GM23338 (cell line): ENCODE data around the gene ABCD1. TPM values are rescaled to one million over a fixed set of nuclear protein-coding genes. Genes with fewer than 3 reads are reported as not detected.

Experiments
- ATAC-seq: fragments of 200-7000 bp; cut with Tn5 transposase; 3 replicates; pipeline ENCODE4 v1.9.1; 2020
- DNase-seq: peaks from one replicate; pipeline ENCODE4 v3.0.0-alpha.2; 2015; ENCODE audit warnings: low spot score
- H2AFZ ChIP-seq: fragments of 200-600 bp; sonication (generic); 2 replicates; pipeline ENCODE4 v1.8.0; 2016; ENCODE audit warnings: antibody characterized with exemption, mild to moderate bottlenecking, moderate library complexity
- H3F3A ChIP-seq: fragments of 200-600 bp; sonication (generic); replicated peaks from 2 replicates; pipeline ENCODE4 v1.8.0; 2017; ENCODE audit warnings: antibody characterized with exemption, mixed run types, low read depth
- H3K27ac ChIP-seq: fragments of 200-600 bp; sonication (generic); 2 replicates; pipeline ENCODE4 v1.6.1; 2016; ENCODE audit warnings: low read depth
- H3K27me3 ChIP-seq: fragments of 200-600 bp; sonication (generic); 2 replicates; pipeline ENCODE4 v1.8.0; 2016; ENCODE audit warnings: mild to moderate bottlenecking, mixed run types, moderate library complexity; ENCODE audit not compliant: insufficient read depth
- H3K36me3 ChIP-seq: fragments of 200-600 bp; sonication (generic); 2 replicates; pipeline ENCODE4 v1.8.0; 2016; ENCODE audit warnings: mild to moderate bottlenecking; ENCODE audit not compliant: insufficient read depth
- H3K4me1 ChIP-seq: fragments of 200-600 bp; sonication (generic); 2 replicates; pipeline ENCODE4 v1.8.0; 2016; ENCODE audit warnings: mild to moderate bottlenecking, moderate library complexity; ENCODE audit not compliant: insufficient read depth
- H3K4me2 ChIP-seq: fragments of 200-600 bp; sonication (generic); 2 replicates; pipeline ENCODE4 v1.7.1; 2017; ENCODE audit warnings: mixed run types
- H3K4me3 ChIP-seq: fragments of 200-600 bp; sonication (generic); 2 replicates; pipeline ENCODE4 v1.6.1; 2016; ENCODE audit warnings: mixed run types
- H3K79me2 ChIP-seq: fragments of 200-600 bp; sonication (generic); replicated peaks from 2 replicates; pipeline ENCODE4 v1.8.0; 2017; ENCODE audit warnings: mild to moderate bottlenecking; ENCODE audit not compliant: insufficient read depth
- H3K9me2 ChIP-seq: fragments of 200-600 bp; sonication (generic); 2 replicates; pipeline ENCODE4 v1.8.0; 2017; ENCODE audit not compliant: insufficient read depth
- H4K20me1 ChIP-seq: fragments of 200-600 bp; sonication (generic); replicated peaks from 2 replicates; pipeline ENCODE4 v1.8.0; 2017; ENCODE audit warnings: mild to moderate bottlenecking; ENCODE audit not compliant: insufficient read depth
- H3K27ac Mint-ChIP-seq: 2 replicates; pipeline ENCODE4 v1.8.0; 2020; ENCODE audit warnings: inconsistent platforms, mild to moderate bottlenecking, moderate library complexity, mixed read lengths
- H3K27me3 Mint-ChIP-seq: 3 replicates; pipeline ENCODE4 v1.8.0; 2022; ENCODE audit warnings: low read depth, mild to moderate bottlenecking, moderate library complexity, mixed read lengths, inconsistent platforms; ENCODE audit not compliant: insufficient read depth, poor library complexity
- H3K36me3 Mint-ChIP-seq: 3 replicates; pipeline ENCODE4 v1.8.0; 2021; ENCODE audit warnings: low read depth, mild to moderate bottlenecking, inconsistent platforms, moderate library complexity, mixed read lengths
- H3K4me1 Mint-ChIP-seq: 3 replicates; pipeline ENCODE4 v1.8.0; 2020; ENCODE audit warnings: mild to moderate bottlenecking, inconsistent platforms, mixed read lengths
- H3K4me3 Mint-ChIP-seq: 3 replicates; pipeline ENCODE4 v1.8.0; 2021; ENCODE audit warnings: moderate library complexity, mild to moderate bottlenecking, inconsistent platforms, mixed read lengths
- H3K9me3 Mint-ChIP-seq: 3 replicates; pipeline ENCODE4 v1.8.0; 2020; ENCODE audit warnings: moderate library complexity, mild to moderate bottlenecking, inconsistent platforms, mixed read lengths
- EZH2 ChIP-seq: fragments of 200-600 bp; sonication (generic); IDR thresholded peaks from one replicate; pipeline ENCODE4 v1.8.0; 2017; ENCODE audit warnings: antibody characterized with exemption, mild to moderate bottlenecking, low read depth; ENCODE audit not compliant: unreplicated experiment
- EZH2phosphoT487 ChIP-seq: fragments of 200-600 bp; sonication (generic); IDR thresholded peaks from one replicate; pipeline ENCODE4 v1.8.1; 2018; ENCODE audit warnings: antibody characterized with exemption; ENCODE audit not compliant: unreplicated experiment
- JUNB ChIP-seq: IDR thresholded peaks from one replicate; pipeline ENCODE4 v1.6.1; 2016; ENCODE audit warnings: antibody characterized with exemption; ENCODE audit not compliant: unreplicated experiment
- STAT1 ChIP-seq: IDR thresholded peaks from one replicate; pipeline ENCODE4 v1.6.1; 2016; ENCODE audit warnings: antibody characterized with exemption; ENCODE audit not compliant: unreplicated experiment
- ZNF114 ChIP-seq: fragments of 250-450 bp; sonication (Bioruptor Pico); IDR thresholded peaks from 2 replicates; pipeline ENCODE4 v1.5.0; 2020; ENCODE audit warnings: mild to moderate bottlenecking, moderate library complexity
- polyA plus RNA-seq: library from polyadenylated mRNA; unstranded; fragments of >200 nt; fragmentation: Nextera tagmentation; extraction: Ambion mirVana; gene quantifications from 2 replicates; pipeline ENCODE4 v1.2.1, GENCODE V29; 2016
- total RNA-seq: library from RNA; depleted of rRNA; stranded (reverse); fragments of >200 nt; shearing (Covaris generic); gene quantifications from 2 replicates; pipeline ENCODE4 v1.2.3, GENCODE V29; 2014
- TF ChIP-seq, protein P1 (sequence below), 2 experiments: fragments of 200-600 bp in 1 of 2; sonication (generic) in 1 of 2; conservative IDR thresholded peaks; 2 replicates each; pipeline versions ENCODE4 v1.5.1 to v1.6.1; 2016 to 2017; ENCODE audit warnings: antibody characterized with exemption in 2 of 2, low read depth in 2 of 2, mild to moderate bottlenecking in 2 of 2, moderate library complexity in 1 of 2
- TF ChIP-seq, protein P2 (sequence below): IDR thresholded peaks from 2 replicates; pipeline ENCODE4 v1.6.1; 2016; ENCODE audit warnings: antibody characterized with exemption
- TF ChIP-seq, protein P3 (sequence below): IDR thresholded peaks from one replicate; pipeline ENCODE4 v1.6.1; 2018; ENCODE audit warnings: antibody characterized with exemption; ENCODE audit not compliant: unreplicated experiment
- TF ChIP-seq, protein P4 (sequence below): fragments of 250-450 bp; sonication (Bioruptor Pico); IDR thresholded peaks from 2 replicates; pipeline ENCODE4 v1.5.0; 2020; ENCODE audit warnings: mild to moderate bottlenecking, moderate library complexity

The ABCD1 gene
- total and polyA plus RNA-seq, 2 experiments from 2014 or later = 2.4 to 8.9 TPM

DNA sequence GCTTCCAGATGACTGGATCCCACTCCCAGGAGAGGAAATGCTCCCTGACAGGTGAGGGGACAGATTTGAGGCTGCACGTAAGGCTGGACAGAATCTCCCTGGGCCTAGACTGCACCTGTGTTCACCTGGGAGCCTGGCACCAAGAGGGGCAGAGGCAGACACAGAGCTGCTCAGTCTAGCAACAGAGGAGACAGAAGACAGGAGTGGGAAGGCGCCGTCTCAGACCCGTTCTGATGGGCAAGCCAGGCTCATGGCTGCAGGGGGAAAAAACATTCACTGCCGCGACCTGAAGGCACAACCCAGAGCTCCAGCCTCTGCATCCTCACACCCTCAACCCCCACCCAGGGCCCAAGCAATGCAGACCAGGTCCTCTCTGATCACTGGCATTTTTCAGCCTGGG, 17.2 kb upstream of the ABCD1 start (continued):
- TF ChIP-seq, protein P1, sequence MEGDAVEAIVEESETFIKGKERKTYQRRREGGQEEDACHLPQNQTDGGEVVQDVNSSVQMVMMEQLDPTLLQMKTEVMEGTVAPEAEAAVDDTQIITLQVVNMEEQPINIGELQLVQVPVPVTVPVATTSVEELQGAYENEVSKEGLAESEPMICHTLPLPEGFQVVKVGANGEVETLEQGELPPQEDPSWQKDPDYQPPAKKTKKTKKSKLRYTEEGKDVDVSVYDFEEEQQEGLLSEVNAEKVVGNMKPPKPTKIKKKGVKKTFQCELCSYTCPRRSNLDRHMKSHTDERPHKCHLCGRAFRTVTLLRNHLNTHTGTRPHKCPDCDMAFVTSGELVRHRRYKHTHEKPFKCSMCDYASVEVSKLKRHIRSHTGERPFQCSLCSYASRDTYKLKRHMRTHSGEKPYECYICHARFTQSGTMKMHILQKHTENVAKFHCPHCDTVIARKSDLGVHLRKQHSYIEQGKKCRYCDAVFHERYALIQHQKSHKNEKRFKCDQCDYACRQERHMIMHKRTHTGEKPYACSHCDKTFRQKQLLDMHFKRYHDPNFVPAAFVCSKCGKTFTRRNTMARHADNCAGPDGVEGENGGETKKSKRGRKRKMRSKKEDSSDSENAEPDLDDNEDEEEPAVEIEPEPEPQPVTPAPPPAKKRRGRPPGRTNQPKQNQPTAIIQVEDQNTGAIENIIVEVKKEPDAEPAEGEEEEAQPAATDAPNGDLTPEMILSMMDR (conservative IDR thresholded peaks at IDR 0.05; ENCODE audit: low read depth in 2 of 2) = no peak
- TF ChIP-seq STAT1 (no peak), ZNF114 (no peak), EZH2phosphoT487 (no peak), EZH2 (no peak), JUNB (no peak)
- TF ChIP-seq, protein P2, sequence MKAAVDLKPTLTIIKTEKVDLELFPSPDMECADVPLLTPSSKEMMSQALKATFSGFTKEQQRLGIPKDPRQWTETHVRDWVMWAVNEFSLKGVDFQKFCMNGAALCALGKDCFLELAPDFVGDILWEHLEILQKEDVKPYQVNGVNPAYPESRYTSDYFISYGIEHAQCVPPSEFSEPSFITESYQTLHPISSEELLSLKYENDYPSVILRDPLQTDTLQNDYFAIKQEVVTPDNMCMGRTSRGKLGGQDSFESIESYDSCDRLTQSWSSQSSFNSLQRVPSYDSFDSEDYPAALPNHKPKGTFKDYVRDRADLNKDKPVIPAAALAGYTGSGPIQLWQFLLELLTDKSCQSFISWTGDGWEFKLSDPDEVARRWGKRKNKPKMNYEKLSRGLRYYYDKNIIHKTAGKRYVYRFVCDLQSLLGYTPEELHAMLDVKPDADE = no peak
- TF ChIP-seq, protein P3, sequence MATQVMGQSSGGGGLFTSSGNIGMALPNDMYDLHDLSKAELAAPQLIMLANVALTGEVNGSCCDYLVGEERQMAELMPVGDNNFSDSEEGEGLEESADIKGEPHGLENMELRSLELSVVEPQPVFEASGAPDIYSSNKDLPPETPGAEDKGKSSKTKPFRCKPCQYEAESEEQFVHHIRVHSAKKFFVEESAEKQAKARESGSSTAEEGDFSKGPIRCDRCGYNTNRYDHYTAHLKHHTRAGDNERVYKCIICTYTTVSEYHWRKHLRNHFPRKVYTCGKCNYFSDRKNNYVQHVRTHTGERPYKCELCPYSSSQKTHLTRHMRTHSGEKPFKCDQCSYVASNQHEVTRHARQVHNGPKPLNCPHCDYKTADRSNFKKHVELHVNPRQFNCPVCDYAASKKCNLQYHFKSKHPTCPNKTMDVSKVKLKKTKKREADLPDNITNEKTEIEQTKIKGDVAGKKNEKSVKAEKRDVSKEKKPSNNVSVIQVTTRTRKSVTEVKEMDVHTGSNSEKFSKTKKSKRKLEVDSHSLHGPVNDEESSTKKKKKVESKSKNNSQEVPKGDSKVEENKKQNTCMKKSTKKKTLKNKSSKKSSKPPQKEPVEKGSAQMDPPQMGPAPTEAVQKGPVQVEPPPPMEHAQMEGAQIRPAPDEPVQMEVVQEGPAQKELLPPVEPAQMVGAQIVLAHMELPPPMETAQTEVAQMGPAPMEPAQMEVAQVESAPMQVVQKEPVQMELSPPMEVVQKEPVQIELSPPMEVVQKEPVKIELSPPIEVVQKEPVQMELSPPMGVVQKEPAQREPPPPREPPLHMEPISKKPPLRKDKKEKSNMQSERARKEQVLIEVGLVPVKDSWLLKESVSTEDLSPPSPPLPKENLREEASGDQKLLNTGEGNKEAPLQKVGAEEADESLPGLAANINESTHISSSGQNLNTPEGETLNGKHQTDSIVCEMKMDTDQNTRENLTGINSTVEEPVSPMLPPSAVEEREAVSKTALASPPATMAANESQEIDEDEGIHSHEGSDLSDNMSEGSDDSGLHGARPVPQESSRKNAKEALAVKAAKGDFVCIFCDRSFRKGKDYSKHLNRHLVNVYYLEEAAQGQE = no peak

DNA sequence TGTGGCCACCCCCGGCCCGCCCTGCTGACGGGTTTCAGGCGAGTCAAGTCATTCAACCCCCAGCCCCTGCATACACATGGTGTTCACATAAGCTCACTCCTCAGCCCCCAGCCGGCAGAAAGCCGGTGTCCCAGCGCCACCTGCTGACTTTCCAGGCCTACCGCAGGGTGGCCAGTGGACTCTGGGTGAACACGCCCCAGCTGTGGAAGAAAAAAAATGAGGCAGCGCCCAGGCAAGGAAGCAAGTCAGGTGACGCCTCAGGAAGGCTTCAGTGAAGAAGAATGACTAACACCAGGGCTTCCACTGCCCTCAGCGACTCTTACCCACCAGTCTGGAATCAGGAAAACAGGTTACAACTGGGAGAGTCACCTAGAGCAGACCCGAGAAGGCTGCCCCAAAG, 16.2 kb upstream of the ABCD1 start:
- Mint-ChIP-seq H3K27me3 (peaks cover 1% of the 10 kb centered on the region), H3K27ac (no peak overlapping the region), H3K36me3 (peaks cover 27% of the 10 kb centered on the region), H3K4me1 (peaks cover 9% of the 10 kb centered on the region), H3K9me3 (no peaks in the 10 kb centered on the region; the same call in 2 of the 3 replicates), H3K4me3 (no peak overlapping the region)
- no peak overlapping the region for H2AFZ ChIP-seq
- no peaks in the 10 kb centered on the region for H3F3A ChIP-seq
- H3K36me3 ChIP-seq = no peaks in the 10 kb centered on the region
- H3K27ac ChIP-seq = no peak overlapping the region
- no peak overlapping the region for H3K4me2 ChIP-seq
- no peaks in the 10 kb centered on the region for H3K79me2 ChIP-seq
- H3K27me3 ChIP-seq = no peaks in the 10 kb centered on the region
- no peak overlapping the region for H3K4me3 ChIP-seq
- no peaks in the 10 kb centered on the region for H3K9me2 ChIP-seq
- peak; percentile 73 for DNase-seq
- H4K20me1 ChIP-seq = no peaks in the 10 kb centered on the region; the same call in 1 of the 2 replicates
- H3K4me1 ChIP-seq = no peaks in the 10 kb centered on the region
- ATAC-seq = peak; percentile 89
- TF ChIP-seq ZNF114 (no peak), EZH2 (no peak), EZH2phosphoT487 (no peak)
- TF ChIP-seq, protein P4, sequence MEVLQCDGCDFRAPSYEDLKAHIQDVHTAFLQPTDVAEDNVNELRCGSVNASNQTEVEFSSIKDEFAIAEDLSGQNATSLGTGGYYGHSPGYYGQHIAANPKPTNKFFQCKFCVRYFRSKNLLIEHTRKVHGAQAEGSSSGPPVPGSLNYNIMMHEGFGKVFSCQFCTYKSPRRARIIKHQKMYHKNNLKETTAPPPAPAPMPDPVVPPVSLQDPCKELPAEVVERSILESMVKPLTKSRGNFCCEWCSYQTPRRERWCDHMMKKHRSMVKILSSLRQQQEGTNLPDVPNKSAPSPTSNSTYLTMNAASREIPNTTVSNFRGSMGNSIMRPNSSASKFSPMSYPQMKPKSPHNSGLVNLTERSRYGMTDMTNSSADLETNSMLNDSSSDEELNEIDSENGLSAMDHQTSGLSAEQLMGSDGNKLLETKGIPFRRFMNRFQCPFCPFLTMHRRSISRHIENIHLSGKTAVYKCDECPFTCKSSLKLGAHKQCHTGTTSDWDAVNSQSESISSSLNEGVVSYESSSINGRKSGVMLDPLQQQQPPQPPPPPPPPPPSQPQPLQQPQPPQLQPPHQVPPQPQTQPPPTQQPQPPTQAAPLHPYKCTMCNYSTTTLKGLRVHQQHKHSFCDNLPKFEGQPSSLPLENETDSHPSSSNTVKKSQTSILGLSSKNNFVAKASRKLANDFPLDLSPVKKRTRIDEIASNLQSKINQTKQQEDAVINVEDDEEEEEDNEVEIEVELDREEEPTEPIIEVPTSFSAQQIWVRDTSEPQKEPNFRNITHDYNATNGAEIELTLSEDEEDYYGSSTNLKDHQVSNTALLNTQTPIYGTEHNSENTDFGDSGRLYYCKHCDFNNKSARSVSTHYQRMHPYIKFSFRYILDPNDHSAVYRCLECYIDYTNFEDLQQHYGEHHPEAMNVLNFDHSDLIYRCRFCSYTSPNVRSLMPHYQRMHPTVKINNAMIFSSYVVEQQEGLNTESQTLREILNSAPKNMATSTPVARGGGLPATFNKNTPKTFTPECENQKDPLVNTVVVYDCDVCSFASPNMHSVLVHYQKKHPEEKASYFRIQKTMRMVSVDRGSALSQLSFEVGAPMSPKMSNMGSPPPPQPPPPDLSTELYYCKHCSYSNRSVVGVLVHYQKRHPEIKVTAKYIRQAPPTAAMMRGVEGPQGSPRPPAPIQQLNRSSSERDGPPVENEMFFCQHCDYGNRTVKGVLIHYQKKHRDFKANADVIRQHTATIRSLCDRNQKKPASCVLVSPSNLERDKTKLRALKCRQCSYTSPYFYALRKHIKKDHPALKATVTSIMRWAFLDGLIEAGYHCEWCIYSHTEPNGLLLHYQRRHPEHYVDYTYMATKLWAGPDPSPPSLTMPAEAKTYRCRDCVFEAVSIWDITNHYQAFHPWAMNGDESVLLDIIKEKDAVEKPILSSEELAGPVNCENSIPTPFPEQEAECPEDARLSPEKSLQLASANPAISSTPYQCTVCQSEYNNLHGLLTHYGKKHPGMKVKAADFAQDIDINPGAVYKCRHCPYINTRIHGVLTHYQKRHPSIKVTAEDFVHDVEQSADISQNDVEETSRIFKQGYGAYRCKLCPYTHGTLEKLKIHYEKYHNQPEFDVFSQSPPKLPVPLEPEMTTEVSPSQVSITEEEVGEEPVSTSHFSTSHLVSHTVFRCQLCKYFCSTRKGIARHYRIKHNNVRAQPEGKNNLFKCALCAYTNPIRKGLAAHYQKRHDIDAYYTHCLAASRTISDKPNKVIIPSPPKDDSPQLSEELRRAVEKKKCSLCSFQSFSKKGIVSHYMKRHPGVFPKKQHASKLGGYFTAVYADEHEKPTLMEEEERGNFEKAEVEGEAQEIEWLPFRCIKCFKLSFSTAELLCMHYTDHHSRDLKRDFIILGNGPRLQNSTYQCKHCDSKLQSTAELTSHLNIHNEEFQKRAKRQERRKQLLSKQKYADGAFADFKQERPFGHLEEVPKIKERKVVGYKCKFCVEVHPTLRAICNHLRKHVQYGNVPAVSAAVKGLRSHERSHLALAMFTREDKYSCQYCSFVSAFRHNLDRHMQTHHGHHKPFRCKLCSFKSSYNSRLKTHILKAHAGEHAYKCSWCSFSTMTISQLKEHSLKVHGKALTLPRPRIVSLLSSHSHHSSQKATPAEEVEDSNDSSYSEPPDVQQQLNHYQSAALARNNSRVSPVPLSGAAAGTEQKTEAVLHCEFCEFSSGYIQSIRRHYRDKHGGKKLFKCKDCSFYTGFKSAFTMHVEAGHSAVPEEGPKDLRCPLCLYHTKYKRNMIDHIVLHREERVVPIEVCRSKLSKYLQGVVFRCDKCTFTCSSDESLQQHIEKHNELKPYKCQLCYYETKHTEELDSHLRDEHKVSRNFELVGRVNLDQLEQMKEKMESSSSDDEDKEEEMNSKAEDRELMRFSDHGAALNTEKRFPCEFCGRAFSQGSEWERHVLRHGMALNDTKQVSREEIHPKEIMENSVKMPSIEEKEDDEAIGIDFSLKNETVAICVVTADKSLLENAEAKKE (CRISPR knock-in tag) = no peak
